HCT116 (cell line): ENCODE data around the gene GALNS. TPM values are rescaled to one million over a fixed set of nuclear protein-coding genes. Genes with fewer than 3 reads are reported as not detected.

Experiments
- ATAC-seq: fragments of 200-7000 bp; cut with Tn5 transposase; 2 replicates; pipeline ENCODE4 v1.9.1; 2020; ENCODE audit warnings: mild to moderate bottlenecking, moderate library complexity
- BruUV-seq: library from RNA; stranded (reverse); fragments of 400-500 nt; replicated peaks from 2 replicates; lab custom pipeline; 2021; lab: Mats Ljungman, UMichigan
- CTCF ChIA-PET: fragments of 300-600 bp; sonication (Branson Sonifier 250); formaldehyde crosslinking; loops from one replicate; lab custom pipeline; 2021; ENCODE audit warnings: antibody characterized with exemption; lab: Charles Lee
- POLR2A ChIA-PET: fragments of 300-600, 350-600 bp; sonication (Branson Sonifier 250); formaldehyde crosslinking; loops from one replicate; lab custom pipeline; 2021; ENCODE audit warnings: antibody characterized with exemption; lab: Charles Lee
- RAD21 ChIA-PET, 2 experiments: fragments of 300-600 bp; sonication (Branson Sonifier 250); formaldehyde crosslinking; loops; one replicate each; lab custom pipeline; 2023; ENCODE audit warnings: low total read pairs in 2 of 2; ENCODE audit not compliant: uncharacterized antibody in 2 of 2, unreplicated experiment in 2 of 2, low non-redundant PET in 1 of 2; lab: Charles Lee
- DNase-seq: peaks from one replicate; pipeline ENCODE4 v3.0.0-alpha.2; 2010; ENCODE audit warnings: low read depth, low spot score
- H2AFZ ChIP-seq: fragments of 200-600 bp; shearing (Covaris generic), sonication (generic); 2 replicates; pipeline ENCODE4 v1.6.1; 2017; ENCODE audit warnings: low read depth, mixed run types, mixed read lengths, antibody characterized with exemption, low read length; ENCODE audit not compliant: poor library complexity, severe bottlenecking
- H3K27ac ChIP-seq: 2 replicates; pipeline ENCODE4 v1.5.1; 2012; ENCODE audit warnings: low read depth, low read length
- H3K27me3 ChIP-seq: fragments of 200-600 bp; sonication (generic); 2 replicates; pipeline ENCODE4 v1.6.1; 2016; ENCODE audit warnings: mixed run types, low read length, mixed read lengths; ENCODE audit not compliant: insufficient read depth
- H3K36me3 ChIP-seq, 2 experiments: fragments of 200-500 bp in 1 of 2; fragments of 200-600 bp in 1 of 2; sonication (Bioruptor generic) in 1 of 2; sonication (generic) in 1 of 2; 2 replicates each; pipeline versions ENCODE4 v1.5.1 to v1.6.1; 2014 to 2016; ENCODE audit warnings: low read length in 2 of 2, inconsistent platforms in 1 of 2, mixed read lengths in 1 of 2, mixed run types in 1 of 2; ENCODE audit not compliant: insufficient read depth in 2 of 2, control insufficient read depth in 1 of 2
- H3K4me1 ChIP-seq, 2 experiments: fragments of 200-600 bp in 1 of 2; sonication (generic) in 1 of 2; 2 replicates each; pipeline versions ENCODE4 v1.5.1 to v1.6.1; 2012 to 2017; ENCODE audit warnings: low read length in 2 of 2, inconsistent platforms in 1 of 2, mild to moderate bottlenecking in 1 of 2, mixed read lengths in 1 of 2, mixed run types in 1 of 2, moderate library complexity in 1 of 2; ENCODE audit not compliant: insufficient read depth in 2 of 2, control insufficient read depth in 1 of 2
- H3K4me2 ChIP-seq: fragments of 200-600 bp; sonication (generic); 2 replicates; pipeline ENCODE4 v1.6.1; 2017; ENCODE audit warnings: mixed run types, low read length, mixed read lengths
- H3K4me3 ChIP-seq, 2 experiments: fragments of 200-600 bp in 1 of 2; sonication (generic) in 1 of 2; replicated peaks in 1 of 2; 2 replicates each; pipeline ENCODE4 v1.5.1; 2011 to 2016; ENCODE audit warnings: low read length in 2 of 2, control low read depth in 1 of 2, low read depth in 1 of 2, mild to moderate bottlenecking in 1 of 2, mixed read lengths in 1 of 2, mixed run types in 1 of 2
- H3K79me2 ChIP-seq: fragments of 200-600 bp; sonication (generic); 2 replicates; pipeline ENCODE4 v1.6.1; 2017; ENCODE audit warnings: mild to moderate bottlenecking, mixed run types, low read length, moderate library complexity, mixed read lengths; ENCODE audit not compliant: insufficient read depth
- H3K9ac ChIP-seq: fragments of 200-600 bp; sonication (generic); 2 replicates; pipeline ENCODE4 v1.6.1; 2016; ENCODE audit warnings: low read length, mixed read lengths
- H3K9me2 ChIP-seq: fragments of 200-600 bp; sonication (generic), shearing (Covaris generic); 2 replicates; pipeline ENCODE4 v1.6.1; 2017; ENCODE audit warnings: mixed run types, mild to moderate bottlenecking, moderate library complexity; ENCODE audit not compliant: insufficient read depth
- H3K9me3 ChIP-seq, 2 experiments: fragments of 200-500 bp in 1 of 2; fragments of 200-600 bp in 1 of 2; sonication (Bioruptor generic) in 1 of 2; sonication (generic) in 1 of 2; 2 replicates each; pipeline ENCODE4 v1.6.1; 2014 to 2017; ENCODE audit warnings: low read length in 2 of 2, mixed read lengths in 2 of 2, inconsistent platforms in 1 of 2, low read depth in 1 of 2, mild to moderate bottlenecking in 1 of 2, mixed run types in 1 of 2, moderate library complexity in 1 of 2; ENCODE audit not compliant: control insufficient read depth in 1 of 2, insufficient read depth in 1 of 2
- H4K20me1 ChIP-seq: fragments of 200-600 bp; sonication (generic), shearing (Covaris generic); 2 replicates; pipeline ENCODE4 v1.6.1; 2017; ENCODE audit warnings: mixed run types, mild to moderate bottlenecking, moderate library complexity; ENCODE audit not compliant: insufficient read depth
- CBX3 ChIP-seq: IDR thresholded peaks from 2 replicates; pipeline ENCODE4 v1.6.1; 2012; ENCODE audit warnings: low read depth
- EGR1 ChIP-seq: IDR thresholded peaks from 2 replicates; pipeline ENCODE4 v1.6.1; 2012; ENCODE audit warnings: low read depth
- FOSL1 ChIP-seq: IDR thresholded peaks from 2 replicates; pipeline ENCODE4 v1.6.1; 2012; ENCODE audit warnings: low read depth
- ZNF274 ChIP-seq: fragments of 200-500 bp; sonication (Bioruptor generic); IDR thresholded peaks from 2 replicates; pipeline ENCODE4 v1.6.1; 2014; ENCODE audit warnings: mild to moderate bottlenecking, low read depth, low read length, inconsistent platforms
- intact Hi-C: fragments of 100-400 bp; cut with micrococcal nuclease; formaldehyde crosslinking; loops from 2 replicates; pipeline ENCODE4 v1.10.0; 2022
- total RNA-seq: library from RNA; stranded (reverse); gene quantifications from one replicate; pipeline ENCODE4 v1.2.1, GENCODE V29; 2021; ENCODE audit not compliant: unreplicated experiment
- TF ChIP-seq, protein P1 (sequence below): IDR thresholded peaks from 2 replicates; pipeline ENCODE4 v1.6.1; 2012

The GALNS gene
- total RNA-seq, 1 experiment from 2014 or later: 44.6 TPM

DNA sequence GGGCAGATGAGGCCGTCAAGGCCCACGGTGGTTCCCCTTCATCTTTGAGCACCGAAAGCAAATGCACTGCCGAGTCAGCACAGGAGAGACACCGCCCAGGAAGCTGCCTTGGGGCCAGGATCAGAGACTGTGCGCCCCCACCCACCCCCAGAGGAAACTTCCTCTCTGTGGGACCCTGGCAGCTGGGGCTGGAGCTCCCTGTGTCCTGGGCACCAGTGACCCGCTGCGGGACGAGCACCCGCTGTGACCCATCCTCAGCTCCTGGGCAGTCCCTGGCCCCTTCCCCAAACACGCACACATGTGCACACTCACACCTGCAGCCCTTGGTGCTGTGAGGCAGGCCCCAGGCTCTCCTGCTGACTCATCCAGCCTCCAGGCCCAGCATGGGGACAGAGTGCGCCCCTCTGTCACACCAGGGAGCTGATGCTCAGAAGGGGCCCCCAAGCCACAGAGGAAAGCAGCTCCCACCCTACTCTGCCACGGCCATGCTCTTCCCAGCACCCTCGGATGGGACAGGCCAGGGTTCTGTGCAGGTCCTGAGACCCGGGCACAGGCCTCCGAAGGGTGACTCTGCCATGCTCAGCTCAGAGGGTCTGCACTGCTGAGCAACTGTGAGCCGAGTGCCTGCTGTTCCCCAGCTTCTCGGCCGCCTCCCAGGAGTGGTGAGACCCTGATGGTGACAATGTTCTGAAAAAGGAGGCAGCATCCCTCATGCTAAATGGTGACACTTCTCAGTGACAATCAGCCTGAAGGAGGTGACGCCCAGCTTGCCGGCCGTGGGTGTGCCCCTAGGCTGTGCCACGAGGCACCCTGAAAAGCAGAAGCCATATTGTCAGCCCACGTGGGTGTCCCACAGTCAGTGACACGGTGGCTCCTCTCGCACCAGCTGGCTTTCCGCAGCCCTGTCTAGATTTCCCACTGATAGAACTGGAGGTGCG is 75.3 kb downstream of the GALNS start (continued):
- TF ChIP-seq EGR1: no peak
- TF ChIP-seq CBX3: no peak

GRCh38 chr16:88780142-88781062 is 76.3 kb downstream of the GALNS start:
- intact Hi-C loops: no loop called here
- H3K9ac ChIP-seq: peak overlapping the region; percentile 94
- POLR2A ChIA-PET: interaction anchor here (0.6 to 4.3 kb wide), 4 partner anchors 7 to 43 kb away, joined by 3 to 22 read pairs (median 7); no protein-coding TSS in a partner anchor

More at GRCh38 chr16:88780142-88781062, 76.3 kb downstream of the GALNS start:
- CTCF ChIA-PET: interaction anchor here (8.9 kb wide), 1 partner anchor 43 kb away, joined by 59 read pairs; no protein-coding TSS in a partner anchor
- Histone ChIP-seq H3K27me3 (no peaks in the 10 kb centered on the region), H3K27ac (peak overlapping the region; percentile 91), H3K9me2 (no peaks in the 10 kb centered on the region), H4K20me1 (peaks cover 11% of the 10 kb centered on the region; the same call in 1 of the 2 replicates), H3K79me2 (peaks cover 95% of the 10 kb centered on the region), H2AFZ (no peak overlapping the region), H3K4me1 (peaks cover 37 to 51% of the 10 kb centered on the region in 2 experiments), H3K9me3 (no peaks in the 10 kb centered on the region), H3K36me3 (peaks cover 0 to 7% of the 10 kb centered on the region in 2 experiments; a peak in 1 of 4 replicates), H3K4me3 (no peak overlapping the region), H3K4me2 (peak overlapping the region; percentile 92)
- TF ChIP-seq, protein P1, sequence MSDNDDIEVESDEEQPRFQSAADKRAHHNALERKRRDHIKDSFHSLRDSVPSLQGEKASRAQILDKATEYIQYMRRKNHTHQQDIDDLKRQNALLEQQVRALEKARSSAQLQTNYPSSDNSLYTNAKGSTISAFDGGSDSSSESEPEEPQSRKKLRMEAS: no peak
- TF ChIP-seq FOSL1 (no peak), ZNF274 (no peak)
- DNase-seq (no peak), ATAC-seq (no peak)
- RAD21 ChIA-PET: no interaction called here
- BruUV-seq: no TSS peak
